Neural cell (in vitro differentiated cells): Measurements from ENCODE around the gene CPPED1. TPM values are rescaled to one million over a fixed set of nuclear protein-coding genes. Genes with fewer than 3 reads are reported as not detected.

Source experiments
- H2AFZ ChIP-seq: fragments of 200-600, 300-800 bp; sonication (generic), shearing (Covaris generic); 2 replicates; pipeline ENCODE4 v1.6.0; 2014; ENCODE audit warnings: low read depth, mild to moderate bottlenecking, antibody characterized with exemption, low read length, moderate library complexity
- H3F3A ChIP-seq: fragments of 200-600 bp; shearing (Covaris generic); 2 replicates; pipeline ENCODE4 v1.6.1; 2016; ENCODE audit warnings: mild to moderate bottlenecking, moderate library complexity, mixed read lengths, antibody characterized with exemption, low read length; ENCODE audit not compliant: insufficient read depth, poor library complexity, severe bottlenecking
- H3K27ac ChIP-seq: fragments of 200-600, 300-800 bp; sonication (generic), shearing (Covaris generic); 2 replicates; pipeline ENCODE4 v1.5.1; 2014; ENCODE audit warnings: mild to moderate bottlenecking, low read length, moderate library complexity
- H3K27me3 ChIP-seq: fragments of 300-800, 200-600 bp; sonication (generic), shearing (Covaris generic); 2 replicates; pipeline ENCODE4 v1.6.0; 2014; ENCODE audit warnings: mild to moderate bottlenecking, low read depth, low read length, moderate library complexity; ENCODE audit not compliant: insufficient read depth
- H3K36me3 ChIP-seq: fragments of 300-800, 200-600 bp; sonication (generic), shearing (Covaris generic); 2 replicates; pipeline ENCODE4 v1.5.1; 2014; ENCODE audit warnings: mild to moderate bottlenecking, antibody characterized with exemption, low read length, moderate library complexity; ENCODE audit not compliant: insufficient read depth
- H3K4me2 ChIP-seq: fragments of 300-800, 200-600 bp; sonication (generic), shearing (Covaris generic); 2 replicates; pipeline ENCODE4 v1.6.0; 2014; ENCODE audit warnings: mild to moderate bottlenecking, low read length
- H3K4me3 ChIP-seq: fragments of 300-800, 200-600 bp; sonication (generic), shearing (Covaris generic); 2 replicates; pipeline ENCODE4 v1.5.1; 2014; ENCODE audit warnings: mild to moderate bottlenecking, low read length, moderate library complexity
- H3K79me2 ChIP-seq: fragments of 200-600 bp; shearing (Covaris generic); replicated peaks from 2 replicates; pipeline ENCODE4 v1.6.0; 2014; ENCODE audit warnings: mild to moderate bottlenecking, low read length, moderate library complexity; ENCODE audit not compliant: insufficient read depth
- H3K9ac ChIP-seq: fragments of 300-800, 200-600 bp; sonication (generic), shearing (Covaris generic); 2 replicates; pipeline ENCODE4 v1.6.1; 2016; ENCODE audit warnings: mild to moderate bottlenecking, low read length, mixed read lengths
- H3K9me2 ChIP-seq: fragments of 200-600 bp; shearing (Covaris generic); 2 replicates; pipeline ENCODE4 v1.6.1; 2016; ENCODE audit warnings: mild to moderate bottlenecking, low read length, mixed read lengths; ENCODE audit not compliant: insufficient read depth
- H3K9me3 ChIP-seq: fragments of 200-600, 300-800 bp; sonication (generic), shearing (Covaris generic); 2 replicates; pipeline ENCODE4 v1.6.1; 2016; ENCODE audit warnings: mild to moderate bottlenecking, mixed run types, low read length, moderate library complexity, mixed read lengths
- H4K20me1 ChIP-seq: fragments of 200-600 bp; shearing (Covaris generic); 2 replicates; pipeline ENCODE4 v1.6.1; 2016; ENCODE audit warnings: mild to moderate bottlenecking, mixed run types; ENCODE audit not compliant: insufficient read depth
- EP300 ChIP-seq: fragments of 450-650 bp; conservative IDR thresholded peaks from 2 replicates; pipeline ENCODE4 v1.6.1; 2014; ENCODE audit warnings: antibody characterized with exemption, mild to moderate bottlenecking, moderate library complexity; ENCODE audit not compliant: poor library complexity, severe bottlenecking
- EZH2 ChIP-seq: fragments of 200-600, 300-800 bp; shearing (Covaris generic), sonication (generic); IDR thresholded peaks from 2 replicates; pipeline ENCODE4 v1.6.1; 2014; ENCODE audit warnings: antibody characterized with exemption, low read length, borderline replicate concordance, mild to moderate bottlenecking; ENCODE audit not compliant: insufficient read depth, poor library complexity, severe bottlenecking
- MXI1 ChIP-seq: fragments of 450-650 bp; conservative IDR thresholded peaks from 2 replicates; pipeline ENCODE4 v1.6.1; 2014; ENCODE audit warnings: antibody characterized with exemption, mild to moderate bottlenecking; ENCODE audit not compliant: poor library complexity, severe bottlenecking
- POLR2AphosphoS5 ChIP-seq: IDR thresholded peaks from 2 replicates; pipeline ENCODE4 v1.6.1; 2012
- RAD21 ChIP-seq: fragments of 450-650 bp; conservative IDR thresholded peaks from 2 replicates; pipeline ENCODE4 v1.6.1; 2014; ENCODE audit warnings: antibody characterized with exemption, mild to moderate bottlenecking, moderate library complexity
- SMC3 ChIP-seq: fragments of 450-650 bp; conservative IDR thresholded peaks from 2 replicates; pipeline ENCODE4 v1.6.1; 2014; ENCODE audit warnings: antibody characterized with exemption, mild to moderate bottlenecking, moderate library complexity; ENCODE audit not compliant: poor library complexity
- TAF1 ChIP-seq: IDR thresholded peaks from 2 replicates; pipeline ENCODE4 v1.6.1; 2012; ENCODE audit warnings: low read depth
- polyA plus RNA-seq: library from polyadenylated mRNA; depleted of rRNA; stranded (reverse); fragments of >200 nt; gene quantifications from 2 replicates; pipeline ENCODE4 v1.2.3, GENCODE V29; 2014
- TF ChIP-seq, protein P1 (sequence below): fragments of 450-650 bp; IDR thresholded peaks from 2 replicates; pipeline ENCODE4 v1.5.1; 2014; ENCODE audit warnings: antibody characterized with exemption, mild to moderate bottlenecking, moderate library complexity; ENCODE audit not compliant: poor library complexity, severe bottlenecking
- TF ChIP-seq, protein P2 (sequence below): IDR thresholded peaks from 2 replicates; pipeline ENCODE4 v1.6.1; 2012; ENCODE audit warnings: borderline replicate concordance

Gene CPPED1
- polyA plus RNA-seq, 1 donor from 2014 or later = 2.5 TPM

DNA sequence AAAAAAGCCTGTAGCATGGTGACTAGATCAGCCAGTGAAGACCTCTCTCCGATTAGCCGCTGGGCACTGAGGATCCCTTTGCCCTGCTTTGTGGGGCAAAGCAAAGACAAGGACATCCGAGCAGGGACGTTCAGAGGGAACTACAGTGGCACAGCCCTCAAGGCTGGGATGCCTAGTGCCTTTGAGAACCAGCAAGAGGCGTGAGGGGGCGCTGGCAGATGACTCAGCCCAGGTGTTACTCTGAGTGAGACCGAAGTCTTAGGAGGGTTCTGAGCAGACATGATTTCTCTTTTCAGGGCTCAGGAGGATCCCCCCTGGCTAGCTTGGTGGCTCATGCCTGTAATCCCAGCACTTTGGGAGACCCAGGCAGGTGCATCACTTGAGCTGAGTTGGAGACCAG is 178.6 kb downstream of the CPPED1 start:
- H3K36me3 ChIP-seq = no peaks in the 10 kb centered on the region
- no peaks in the 10 kb centered on the region for H3F3A ChIP-seq
- H3K9me2 ChIP-seq = no peaks in the 10 kb centered on the region
- H3K4me2 ChIP-seq = no peak overlapping the region
- H3K4me3 ChIP-seq = no peak overlapping the region
- no peak overlapping the region for H2AFZ ChIP-seq
- H3K27me3 ChIP-seq = no peaks in the 10 kb centered on the region
- H3K27ac ChIP-seq = no peak overlapping the region
- TF ChIP-seq TAF1 (no peak), RAD21 (no peak), EZH2 (no peak)
- H3K9me3 ChIP-seq = no peaks in the 10 kb centered on the region
- H4K20me1 ChIP-seq = no peaks in the 10 kb centered on the region
- H3K79me2 ChIP-seq = no peaks in the 10 kb centered on the region
- no peak overlapping the region for H3K9ac ChIP-seq

DNA sequence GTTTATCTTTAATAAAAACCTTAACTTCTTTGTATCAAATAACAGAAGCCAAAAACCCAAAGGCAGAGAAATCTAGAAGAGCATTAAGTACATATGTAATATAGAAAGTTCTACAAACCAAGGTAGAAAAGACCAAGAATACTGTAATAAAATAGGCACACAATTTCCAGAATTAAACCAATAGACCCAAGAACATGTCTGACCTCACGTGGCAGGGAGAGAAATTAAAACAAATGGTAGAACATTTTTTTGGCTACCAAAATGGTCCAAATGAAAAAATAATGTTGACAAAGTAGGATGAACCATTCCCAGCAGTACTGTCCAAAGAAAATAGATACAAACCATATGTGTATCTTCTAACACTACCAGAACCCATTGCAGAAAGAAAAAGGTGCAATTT is 183.5 kb downstream of the CPPED1 start:
- H3K9me2 ChIP-seq = no peaks in the 10 kb centered on the region
- TF ChIP-seq RAD21 = no peak
- no peaks in the 10 kb centered on the region for H3F3A ChIP-seq
- H3K4me2 ChIP-seq = no peak overlapping the region
- no peak overlapping the region for H3K9ac ChIP-seq
- no peaks in the 10 kb centered on the region for H4K20me1 ChIP-seq
- H3K36me3 ChIP-seq = no peaks in the 10 kb centered on the region
- no peaks in the 10 kb centered on the region for H3K79me2 ChIP-seq
- H2AFZ ChIP-seq = no peak overlapping the region
- H3K27me3 ChIP-seq = no peaks in the 10 kb centered on the region
- no peak overlapping the region for H3K4me3 ChIP-seq
- no peak overlapping the region for H3K27ac ChIP-seq
- H3K9me3 ChIP-seq = no peaks in the 10 kb centered on the region

DNA sequence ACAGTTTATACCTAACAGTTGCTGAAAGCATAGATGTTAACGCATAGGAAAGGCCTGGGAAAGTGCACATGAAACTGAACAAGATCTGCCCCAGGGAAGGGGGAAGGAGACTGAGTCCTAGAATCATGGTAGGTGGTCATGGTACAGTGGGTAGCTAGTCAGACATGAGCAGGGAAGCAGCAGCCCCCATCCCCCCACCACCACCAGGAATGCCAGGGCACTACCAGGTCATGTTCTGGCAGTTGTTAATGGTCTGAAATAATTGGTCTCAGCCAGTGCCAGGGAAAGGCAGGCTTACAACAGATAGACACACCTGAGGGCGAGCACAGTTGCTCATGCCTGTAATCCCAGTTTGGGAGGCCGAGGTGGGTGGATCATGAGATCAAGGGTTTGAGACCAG is 185.2 kb downstream of the CPPED1 start:
- TF ChIP-seq EZH2 (no peak), POLR2AphosphoS5 (no peak), EP300 (no peak), MXI1 (no peak), SMC3 (no peak), TAF1 (no peak), RAD21 (no peak)
- TF ChIP-seq, protein P1, sequence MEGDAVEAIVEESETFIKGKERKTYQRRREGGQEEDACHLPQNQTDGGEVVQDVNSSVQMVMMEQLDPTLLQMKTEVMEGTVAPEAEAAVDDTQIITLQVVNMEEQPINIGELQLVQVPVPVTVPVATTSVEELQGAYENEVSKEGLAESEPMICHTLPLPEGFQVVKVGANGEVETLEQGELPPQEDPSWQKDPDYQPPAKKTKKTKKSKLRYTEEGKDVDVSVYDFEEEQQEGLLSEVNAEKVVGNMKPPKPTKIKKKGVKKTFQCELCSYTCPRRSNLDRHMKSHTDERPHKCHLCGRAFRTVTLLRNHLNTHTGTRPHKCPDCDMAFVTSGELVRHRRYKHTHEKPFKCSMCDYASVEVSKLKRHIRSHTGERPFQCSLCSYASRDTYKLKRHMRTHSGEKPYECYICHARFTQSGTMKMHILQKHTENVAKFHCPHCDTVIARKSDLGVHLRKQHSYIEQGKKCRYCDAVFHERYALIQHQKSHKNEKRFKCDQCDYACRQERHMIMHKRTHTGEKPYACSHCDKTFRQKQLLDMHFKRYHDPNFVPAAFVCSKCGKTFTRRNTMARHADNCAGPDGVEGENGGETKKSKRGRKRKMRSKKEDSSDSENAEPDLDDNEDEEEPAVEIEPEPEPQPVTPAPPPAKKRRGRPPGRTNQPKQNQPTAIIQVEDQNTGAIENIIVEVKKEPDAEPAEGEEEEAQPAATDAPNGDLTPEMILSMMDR = no peak
- TF ChIP-seq, protein P2, sequence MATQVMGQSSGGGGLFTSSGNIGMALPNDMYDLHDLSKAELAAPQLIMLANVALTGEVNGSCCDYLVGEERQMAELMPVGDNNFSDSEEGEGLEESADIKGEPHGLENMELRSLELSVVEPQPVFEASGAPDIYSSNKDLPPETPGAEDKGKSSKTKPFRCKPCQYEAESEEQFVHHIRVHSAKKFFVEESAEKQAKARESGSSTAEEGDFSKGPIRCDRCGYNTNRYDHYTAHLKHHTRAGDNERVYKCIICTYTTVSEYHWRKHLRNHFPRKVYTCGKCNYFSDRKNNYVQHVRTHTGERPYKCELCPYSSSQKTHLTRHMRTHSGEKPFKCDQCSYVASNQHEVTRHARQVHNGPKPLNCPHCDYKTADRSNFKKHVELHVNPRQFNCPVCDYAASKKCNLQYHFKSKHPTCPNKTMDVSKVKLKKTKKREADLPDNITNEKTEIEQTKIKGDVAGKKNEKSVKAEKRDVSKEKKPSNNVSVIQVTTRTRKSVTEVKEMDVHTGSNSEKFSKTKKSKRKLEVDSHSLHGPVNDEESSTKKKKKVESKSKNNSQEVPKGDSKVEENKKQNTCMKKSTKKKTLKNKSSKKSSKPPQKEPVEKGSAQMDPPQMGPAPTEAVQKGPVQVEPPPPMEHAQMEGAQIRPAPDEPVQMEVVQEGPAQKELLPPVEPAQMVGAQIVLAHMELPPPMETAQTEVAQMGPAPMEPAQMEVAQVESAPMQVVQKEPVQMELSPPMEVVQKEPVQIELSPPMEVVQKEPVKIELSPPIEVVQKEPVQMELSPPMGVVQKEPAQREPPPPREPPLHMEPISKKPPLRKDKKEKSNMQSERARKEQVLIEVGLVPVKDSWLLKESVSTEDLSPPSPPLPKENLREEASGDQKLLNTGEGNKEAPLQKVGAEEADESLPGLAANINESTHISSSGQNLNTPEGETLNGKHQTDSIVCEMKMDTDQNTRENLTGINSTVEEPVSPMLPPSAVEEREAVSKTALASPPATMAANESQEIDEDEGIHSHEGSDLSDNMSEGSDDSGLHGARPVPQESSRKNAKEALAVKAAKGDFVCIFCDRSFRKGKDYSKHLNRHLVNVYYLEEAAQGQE = no peak
- H3K27me3 ChIP-seq = no peaks in the 10 kb centered on the region

More for the DNA sequence above, 185.2 kb downstream of the CPPED1 start:
- no peaks in the 10 kb centered on the region for H3K79me2 ChIP-seq
- no peak overlapping the region for H2AFZ ChIP-seq
- no peak overlapping the region for H3K9ac ChIP-seq
- no peaks in the 10 kb centered on the region for H3K9me2 ChIP-seq
- H3K4me3 ChIP-seq = no peak overlapping the region
- H4K20me1 ChIP-seq = no peaks in the 10 kb centered on the region
- no peaks in the 10 kb centered on the region for H3F3A ChIP-seq
- H3K4me2 ChIP-seq = no peak overlapping the region
- H3K36me3 ChIP-seq = no peaks in the 10 kb centered on the region
- H3K27ac ChIP-seq = no peak overlapping the region
- no peaks in the 10 kb centered on the region for H3K9me3 ChIP-seq
